Choroid plexus epithelial cell (primary cell): Measurements from ENCODE around the gene PLCB1.

Experiments
- DNase-seq: peaks from one replicate; pipeline ENCODE4 v3.0.0-alpha.2; 2010; ENCODE audit warnings: low read depth
- H3K4me3 ChIP-seq: 2 replicates; pipeline ENCODE4 v1.5.1; 2011; ENCODE audit warnings: low read depth, mild to moderate bottlenecking, control low read depth, low read length, moderate library complexity
- TF ChIP-seq, protein P1 (sequence below): conservative IDR thresholded peaks from 2 replicates; pipeline ENCODE4 v1.5.1; 2011; ENCODE audit warnings: low read depth, mild to moderate bottlenecking, control low read depth, inconsistent platforms, low read length, moderate library complexity

Gene PLCB1

DNA sequence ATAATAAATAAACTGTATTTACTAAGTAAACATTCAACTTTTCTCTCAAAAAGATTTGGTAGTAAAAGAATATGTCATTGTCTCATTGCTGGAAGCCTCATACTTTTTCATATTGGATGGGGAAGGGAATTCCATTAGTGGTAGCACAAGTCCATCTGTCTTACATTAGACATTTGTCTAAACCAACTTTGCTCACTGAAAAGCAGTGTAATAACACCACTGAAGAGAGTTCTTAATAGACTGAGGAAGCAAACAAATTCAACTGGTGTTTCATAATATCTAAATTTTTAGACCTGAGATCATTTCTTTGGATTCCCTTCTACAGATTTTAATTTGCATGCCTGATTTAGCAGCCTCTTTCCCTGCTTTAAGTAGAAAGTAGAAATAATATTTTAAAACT is 62.7 kb downstream of the PLCB1 start:
- no peak overlapping the region for H3K4me3 ChIP-seq
- no peak for DNase-seq
- TF ChIP-seq, protein P1, sequence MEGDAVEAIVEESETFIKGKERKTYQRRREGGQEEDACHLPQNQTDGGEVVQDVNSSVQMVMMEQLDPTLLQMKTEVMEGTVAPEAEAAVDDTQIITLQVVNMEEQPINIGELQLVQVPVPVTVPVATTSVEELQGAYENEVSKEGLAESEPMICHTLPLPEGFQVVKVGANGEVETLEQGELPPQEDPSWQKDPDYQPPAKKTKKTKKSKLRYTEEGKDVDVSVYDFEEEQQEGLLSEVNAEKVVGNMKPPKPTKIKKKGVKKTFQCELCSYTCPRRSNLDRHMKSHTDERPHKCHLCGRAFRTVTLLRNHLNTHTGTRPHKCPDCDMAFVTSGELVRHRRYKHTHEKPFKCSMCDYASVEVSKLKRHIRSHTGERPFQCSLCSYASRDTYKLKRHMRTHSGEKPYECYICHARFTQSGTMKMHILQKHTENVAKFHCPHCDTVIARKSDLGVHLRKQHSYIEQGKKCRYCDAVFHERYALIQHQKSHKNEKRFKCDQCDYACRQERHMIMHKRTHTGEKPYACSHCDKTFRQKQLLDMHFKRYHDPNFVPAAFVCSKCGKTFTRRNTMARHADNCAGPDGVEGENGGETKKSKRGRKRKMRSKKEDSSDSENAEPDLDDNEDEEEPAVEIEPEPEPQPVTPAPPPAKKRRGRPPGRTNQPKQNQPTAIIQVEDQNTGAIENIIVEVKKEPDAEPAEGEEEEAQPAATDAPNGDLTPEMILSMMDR = no peak

DNA sequence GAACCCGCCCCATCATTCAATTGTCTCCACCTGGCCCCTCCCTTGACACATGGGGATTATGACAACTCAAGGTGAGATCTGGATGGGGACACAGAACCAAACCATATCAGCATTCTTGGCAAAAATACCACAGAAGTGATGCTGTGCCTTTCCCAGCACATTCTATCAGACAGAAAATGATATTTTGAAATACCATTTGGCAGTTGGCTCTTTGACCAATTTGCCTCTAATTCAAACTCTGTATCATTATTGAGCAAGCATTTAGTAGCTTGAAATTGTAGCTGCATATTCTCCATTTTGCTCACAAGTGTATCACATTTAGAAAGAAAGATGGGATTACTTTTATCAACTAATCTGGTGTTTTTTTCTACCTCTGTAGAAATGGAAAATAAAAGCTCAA is 64.0 kb downstream of the PLCB1 start:
- H3K4me3 ChIP-seq = no peak overlapping the region
- TF ChIP-seq, protein P1 = no peak
- no peak for DNase-seq

DNA sequence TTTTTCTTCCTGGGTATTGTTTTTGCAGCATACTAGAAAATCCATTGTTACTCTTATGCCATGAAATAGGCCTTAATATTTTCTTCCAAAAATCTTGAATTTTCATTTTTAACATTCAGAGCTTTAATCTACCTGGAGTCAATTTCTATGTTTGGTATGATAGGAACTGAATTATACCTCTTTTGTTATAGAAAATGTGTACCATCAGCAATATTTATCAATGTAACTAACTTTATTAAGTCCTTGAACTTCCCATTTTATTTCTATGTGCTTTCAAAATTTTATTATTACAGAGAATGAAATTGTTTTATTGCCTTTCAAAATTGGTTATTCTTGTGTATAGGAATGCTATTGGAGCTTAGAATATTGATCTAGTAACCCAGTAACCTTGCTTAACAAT is 68.2 kb downstream of the PLCB1 start:
- TF ChIP-seq, protein P1 = no peak
- DNase-seq = no peak
- no peak overlapping the region for H3K4me3 ChIP-seq

DNA sequence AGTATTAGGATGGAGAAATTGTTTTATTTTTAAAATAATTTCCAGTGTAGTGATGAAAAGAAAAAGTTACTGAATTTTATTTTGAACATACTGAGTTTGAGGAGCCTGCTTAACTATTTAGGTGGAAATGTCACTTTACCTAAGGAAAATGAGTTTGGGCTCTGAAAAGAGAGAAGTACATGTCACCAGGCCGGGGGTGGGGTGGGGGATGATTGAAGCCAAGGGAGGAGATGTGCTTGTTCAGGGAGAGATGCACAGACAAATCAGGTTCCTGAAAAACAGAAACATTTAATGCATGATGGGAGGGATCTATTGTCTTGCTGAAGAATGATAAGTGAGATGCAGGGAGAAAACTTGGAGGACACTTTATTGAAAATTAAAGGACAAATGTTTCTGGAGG is 71.3 kb downstream of the PLCB1 start:
- H3K4me3 ChIP-seq = no peak overlapping the region
- no peak for DNase-seq
- TF ChIP-seq, protein P1 = no peak

DNA sequence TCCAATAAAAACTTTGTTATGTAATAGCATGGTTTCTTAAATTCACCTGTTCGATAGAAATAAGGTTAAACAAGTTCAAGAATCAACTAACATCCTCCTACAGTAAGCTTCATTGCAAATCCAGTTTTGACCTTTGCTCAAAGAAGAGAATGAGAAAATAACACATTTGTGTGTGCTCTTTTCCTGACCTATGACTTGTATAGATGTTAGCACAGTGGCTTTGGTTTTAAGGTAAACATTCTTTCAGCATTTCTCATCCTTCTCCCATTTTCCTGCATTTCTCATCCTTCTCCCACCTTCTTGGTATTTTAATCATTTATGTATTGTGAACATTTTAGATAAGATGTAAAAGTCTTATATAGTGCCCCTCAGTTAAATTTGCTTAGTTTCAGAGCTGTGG is 73.9 kb downstream of the PLCB1 start:
- TF ChIP-seq, protein P1 = no peak
- H3K4me3 ChIP-seq = no peak overlapping the region
- no peak for DNase-seq

DNA sequence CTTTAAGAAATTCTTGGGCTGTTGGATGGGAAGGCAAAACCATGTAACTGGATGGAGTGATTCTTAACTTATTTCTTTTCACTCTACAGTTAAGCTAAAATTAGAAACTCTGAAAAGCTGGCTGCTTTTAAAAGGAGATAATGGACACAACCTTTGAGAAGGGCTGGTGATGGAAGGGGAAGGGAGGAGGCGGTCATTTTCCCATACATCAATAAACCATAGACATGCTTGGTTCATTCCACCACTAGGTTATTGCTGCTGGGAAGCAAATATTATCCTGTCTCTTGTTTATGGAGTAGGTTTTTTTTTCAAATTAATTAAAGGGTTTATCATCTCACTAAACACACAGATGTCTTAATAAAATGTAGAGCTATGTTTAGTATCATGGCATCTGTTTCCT is 76.2 kb downstream of the PLCB1 start:
- DNase-seq = no peak
- H3K4me3 ChIP-seq = no peak overlapping the region
- TF ChIP-seq, protein P1 = no peak

DNA sequence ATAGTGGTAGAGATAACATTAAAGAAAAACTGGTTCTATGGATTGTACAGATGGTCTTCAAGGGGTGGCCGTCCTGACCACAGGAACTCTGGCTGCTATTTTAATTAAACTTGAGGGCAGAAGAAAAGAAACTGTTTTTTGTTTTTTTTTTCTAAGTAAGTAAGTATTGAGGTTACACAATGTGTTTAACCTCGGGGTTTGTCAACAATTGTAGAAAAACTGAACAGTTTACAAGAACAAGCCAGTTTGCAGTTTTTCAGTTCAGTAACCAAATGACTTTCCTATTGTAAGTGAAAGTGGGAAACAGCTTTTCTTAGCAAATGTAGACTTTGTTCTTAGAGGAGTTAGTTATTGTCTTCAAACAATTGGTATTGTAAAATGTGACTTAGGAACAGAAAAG is 77.0 kb downstream of the PLCB1 start:
- peak; percentile 49 for DNase-seq
- no peak overlapping the region for H3K4me3 ChIP-seq
- TF ChIP-seq, protein P1 = no peak
